Type B pancreatic cell (in vitro differentiated cells): ENCODE measurements around the gene MRPS16. TPM values are rescaled to one million over a fixed set of nuclear protein-coding genes. Genes with fewer than 3 reads are reported as not detected.
"Not testable (repeated sequence)": the region's sequence is repeated elsewhere in the genome, so short reads cannot be mapped to it uniquely, and the experiment has no call there.

ENCODE experiments used
- DNase-seq: peaks from one replicate; pipeline ENCODE4 v3.0.0; 2021; ENCODE audit warnings: mixed read lengths; ENCODE audit not compliant: unreplicated experiment; ENCODE audit errors: extremely low spot score
- H3K27ac Mint-ChIP-seq: 2 replicates; pipeline ENCODE4 v1.8.0; 2021; ENCODE audit warnings: mild to moderate bottlenecking, mixed read lengths
- H3K27me3 Mint-ChIP-seq: 2 replicates; pipeline ENCODE4 v1.8.0; 2021; ENCODE audit warnings: mixed read lengths
- H3K36me3 Mint-ChIP-seq: 2 replicates; pipeline ENCODE4 v1.8.0; 2021; ENCODE audit warnings: mixed read lengths
- H3K4me1 Mint-ChIP-seq: one replicate; pipeline ENCODE4 v1.8.0; 2021; ENCODE audit warnings: mixed read lengths; ENCODE audit not compliant: unreplicated experiment
- H3K4me3 Mint-ChIP-seq: 2 replicates; pipeline ENCODE4 v1.8.0; 2021; ENCODE audit warnings: mild to moderate bottlenecking, mixed read lengths
- H3K9me3 Mint-ChIP-seq: 2 replicates; pipeline ENCODE4 v1.8.0; 2021; ENCODE audit warnings: mixed read lengths
- total RNA-seq: library from RNA; stranded (reverse); gene quantifications from 2 replicates; pipeline ENCODE4 v1.2.1, GENCODE V29; 2021; ENCODE audit warnings: low replicate concordance
- TF ChIP-seq, protein P1 (sequence below): fragments of 200-600 bp; sonication (generic); conservative IDR thresholded peaks from 2 replicates; pipeline ENCODE4 v1.5.0; 2021; ENCODE audit warnings: antibody characterized with exemption, mild to moderate bottlenecking

Gene MRPS16
- total RNA-seq, 1 donor from 2014 or later = 107 TPM

GRCh38 chr10:73261362-73261995, 9.0 kb upstream of the MRPS16 start:
- H3K4me1 Mint-ChIP-seq = no peaks in the 10 kb centered on the region
- H3K27ac Mint-ChIP-seq = no peak overlapping the region

DNA sequence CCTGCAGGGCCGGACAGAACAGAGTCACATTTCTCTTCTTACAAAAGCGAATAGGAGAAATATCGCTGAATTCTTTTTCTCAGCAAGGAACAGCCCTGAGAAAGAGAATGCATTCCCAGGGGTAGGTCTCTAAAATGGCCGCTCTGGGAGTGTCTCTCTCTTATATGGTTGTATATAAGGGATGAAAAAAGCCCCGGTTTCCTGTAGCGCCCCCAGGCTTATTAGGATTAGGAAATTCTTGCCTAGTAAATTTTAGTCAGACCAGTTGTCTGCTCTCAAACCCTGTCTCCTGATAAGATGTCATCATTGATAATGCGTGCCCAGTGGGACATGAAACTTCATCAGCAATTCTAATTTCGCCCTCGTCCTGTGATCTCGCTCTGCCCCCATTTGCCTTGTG, 6.2 kb upstream of the MRPS16 start:
- H3K27me3 Mint-ChIP-seq, H3K4me3 Mint-ChIP-seq, H3K36me3 Mint-ChIP-seq, DNase-seq, H3K27ac Mint-ChIP-seq, H3K9me3 Mint-ChIP-seq, H3K4me1 Mint-ChIP-seq: not testable (repeated sequence)

More at GRCh38 chr10:73261362-73261995, 9.0 kb upstream of the MRPS16 start:
- Mint-ChIP-seq H3K27me3 (no peaks in the 10 kb centered on the region), H3K36me3 (no peaks in the 10 kb centered on the region), H3K4me3 (no peak overlapping the region), H3K9me3 (no peaks in the 10 kb centered on the region)
- TF ChIP-seq, protein P1, sequence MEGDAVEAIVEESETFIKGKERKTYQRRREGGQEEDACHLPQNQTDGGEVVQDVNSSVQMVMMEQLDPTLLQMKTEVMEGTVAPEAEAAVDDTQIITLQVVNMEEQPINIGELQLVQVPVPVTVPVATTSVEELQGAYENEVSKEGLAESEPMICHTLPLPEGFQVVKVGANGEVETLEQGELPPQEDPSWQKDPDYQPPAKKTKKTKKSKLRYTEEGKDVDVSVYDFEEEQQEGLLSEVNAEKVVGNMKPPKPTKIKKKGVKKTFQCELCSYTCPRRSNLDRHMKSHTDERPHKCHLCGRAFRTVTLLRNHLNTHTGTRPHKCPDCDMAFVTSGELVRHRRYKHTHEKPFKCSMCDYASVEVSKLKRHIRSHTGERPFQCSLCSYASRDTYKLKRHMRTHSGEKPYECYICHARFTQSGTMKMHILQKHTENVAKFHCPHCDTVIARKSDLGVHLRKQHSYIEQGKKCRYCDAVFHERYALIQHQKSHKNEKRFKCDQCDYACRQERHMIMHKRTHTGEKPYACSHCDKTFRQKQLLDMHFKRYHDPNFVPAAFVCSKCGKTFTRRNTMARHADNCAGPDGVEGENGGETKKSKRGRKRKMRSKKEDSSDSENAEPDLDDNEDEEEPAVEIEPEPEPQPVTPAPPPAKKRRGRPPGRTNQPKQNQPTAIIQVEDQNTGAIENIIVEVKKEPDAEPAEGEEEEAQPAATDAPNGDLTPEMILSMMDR = no peak
- no peak for DNase-seq

DNA sequence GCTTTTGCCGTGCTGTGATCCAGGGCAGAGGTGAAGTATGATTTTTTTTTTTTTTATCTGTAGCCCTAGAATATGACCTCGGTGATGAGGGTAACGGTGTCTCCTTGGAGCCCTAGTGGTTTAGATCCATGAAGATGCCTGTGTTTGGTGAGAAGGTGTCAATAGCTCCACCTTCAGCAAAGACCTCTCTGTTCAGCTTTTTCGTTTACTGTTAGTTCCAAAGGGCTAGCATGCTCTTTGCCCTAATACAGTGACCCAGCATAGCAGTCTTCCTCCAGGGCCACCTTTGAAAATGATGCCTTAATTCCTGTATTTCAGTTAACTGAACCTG, 746 bp upstream of the MRPS16 start:
- H3K9me3 Mint-ChIP-seq = no peaks in the 10 kb centered on the region
- TF ChIP-seq, protein P1 = peak; percentile 13
- H3K4me3 Mint-ChIP-seq = peak overlapping the region; percentile 97
- peaks cover 9% of the 10 kb centered on the region for H3K36me3 Mint-ChIP-seq
- peak overlapping the region; percentile 97 for H3K27ac Mint-ChIP-seq
- H3K27me3 Mint-ChIP-seq = no peaks in the 10 kb centered on the region
- no peak for DNase-seq
- peaks cover 18% of the 10 kb centered on the region for H3K4me1 Mint-ChIP-seq

GRCh38 chr10:73251683-73252444, 580 bp downstream of the MRPS16 start:
- Mint-ChIP-seq H3K4me1 (peaks cover 25% of the 10 kb centered on the region), H3K27me3 (no peaks in the 10 kb centered on the region), H3K4me3 (peak overlapping the region; percentile 97), H3K9me3 (no peaks in the 10 kb centered on the region), H3K36me3 (peaks cover 9% of the 10 kb centered on the region), H3K27ac (peak overlapping the region; percentile 97)
- TF ChIP-seq, protein P1 = no peak
- no peak for DNase-seq

- no peaks in the 10 kb centered on the region for H3K9me3 Mint-ChIP-seq
- TF ChIP-seq, protein P1 = no peak
- peak overlapping the region; percentile 100 for H3K4me3 Mint-ChIP-seq
- H3K27me3 Mint-ChIP-seq = no peaks in the 10 kb centered on the region
- H3K36me3 Mint-ChIP-seq = peaks cover 27% of the 10 kb centered on the region
- DNase-seq = no peak
- H3K27ac Mint-ChIP-seq = peak overlapping the region; percentile 99
- peaks cover 41% of the 10 kb centered on the region for H3K4me1 Mint-ChIP-seq
Observed at GRCh38 chr10:73248259-73248724, 4.2 kb downstream of the MRPS16 start.
